MM.1S (cell line): ENCODE measurements around the gene PPOX.

Source experiments
- DNase-seq: peaks from one replicate; pipeline ENCODE4 v3.0.0-alpha.2; 2015
- H2AFZ ChIP-seq: fragments of 300-600 bp; sonication (generic); 2 replicates; pipeline ENCODE4 v1.6.0; 2016; ENCODE audit warnings: antibody characterized with exemption, low read length
- H3F3A ChIP-seq: fragments of 300-600 bp; sonication (generic); 2 replicates; pipeline ENCODE4 v1.6.1; 2016; ENCODE audit warnings: mild to moderate bottlenecking, antibody characterized with exemption, low read length, moderate library complexity, mixed read lengths; ENCODE audit not compliant: insufficient read depth
- H3K27ac ChIP-seq: fragments of 300-600 bp; sonication (generic); 2 replicates; pipeline ENCODE4 v1.5.1; 2016; ENCODE audit warnings: mild to moderate bottlenecking, low read length
- H3K27me3 ChIP-seq: fragments of 300-600 bp; sonication (generic); replicated peaks from 2 replicates; pipeline ENCODE4 v1.6.0; 2016; ENCODE audit warnings: low read length; ENCODE audit not compliant: insufficient read depth
- H3K36me3 ChIP-seq: fragments of 300-600 bp; sonication (generic); replicated peaks from 2 replicates; pipeline ENCODE4 v1.6.1; 2016; ENCODE audit warnings: mild to moderate bottlenecking, low read length, mixed read lengths; ENCODE audit not compliant: insufficient read depth
- H3K4me1 ChIP-seq: fragments of 300-600 bp; sonication (generic); 2 replicates; pipeline ENCODE4 v1.6.1; 2016; ENCODE audit warnings: low read length, mixed read lengths
- H3K4me2 ChIP-seq: fragments of 300-600 bp; sonication (generic); 2 replicates; pipeline ENCODE4 v1.6.0; 2016; ENCODE audit warnings: low read depth, low read length
- H3K4me3 ChIP-seq: fragments of 300-600 bp; sonication (generic); 2 replicates; pipeline ENCODE4 v1.5.1; 2016; ENCODE audit warnings: low read length, mixed read lengths
- H3K79me2 ChIP-seq: fragments of 300-600 bp; sonication (generic); 2 replicates; pipeline ENCODE4 v1.6.1; 2016; ENCODE audit warnings: mixed run types, low read length, mixed read lengths
- H3K9ac ChIP-seq: fragments of 300-600 bp; sonication (generic); 2 replicates; pipeline ENCODE4 v1.6.1; 2016; ENCODE audit warnings: low read length, mixed read lengths
- H3K9me2 ChIP-seq: fragments of 300-600 bp; sonication (generic); replicated peaks from 2 replicates; pipeline ENCODE4 v1.6.1; 2016; ENCODE audit warnings: mild to moderate bottlenecking, low read length, mixed read lengths; ENCODE audit not compliant: insufficient read depth
- H3K9me3 ChIP-seq: fragments of 300-600 bp; sonication (generic); replicated peaks from 2 replicates; pipeline ENCODE4 v1.6.1; 2016; ENCODE audit warnings: mild to moderate bottlenecking, low read length, mixed read lengths; ENCODE audit not compliant: insufficient read depth
- H4K20me1 ChIP-seq: fragments of 300-600 bp; sonication (generic); 2 replicates; pipeline ENCODE4 v1.6.1; 2016; ENCODE audit warnings: mild to moderate bottlenecking, low read length, moderate library complexity, mixed read lengths; ENCODE audit not compliant: insufficient read depth
- EZH2 ChIP-seq: fragments of 300-600 bp; sonication (generic); optimal IDR thresholded peaks from 2 replicates; pipeline ENCODE3; 2017; ENCODE audit warnings: low read depth, mild to moderate bottlenecking, antibody characterized with exemption, low read length, mixed read lengths
- EZH2phosphoT487 ChIP-seq: fragments of 300-600 bp; sonication (generic); IDR thresholded peaks from 2 replicates; pipeline ENCODE4 v1.6.1; 2018; ENCODE audit warnings: antibody characterized with exemption, low read length
- TF ChIP-seq, protein P1 (sequence below): fragments of 300-600 bp; sonication (generic); IDR thresholded peaks from 2 replicates; pipeline ENCODE4 v1.5.1; 2016; ENCODE audit warnings: antibody characterized with exemption, low read length, mixed read lengths

The PPOX gene

DNA sequence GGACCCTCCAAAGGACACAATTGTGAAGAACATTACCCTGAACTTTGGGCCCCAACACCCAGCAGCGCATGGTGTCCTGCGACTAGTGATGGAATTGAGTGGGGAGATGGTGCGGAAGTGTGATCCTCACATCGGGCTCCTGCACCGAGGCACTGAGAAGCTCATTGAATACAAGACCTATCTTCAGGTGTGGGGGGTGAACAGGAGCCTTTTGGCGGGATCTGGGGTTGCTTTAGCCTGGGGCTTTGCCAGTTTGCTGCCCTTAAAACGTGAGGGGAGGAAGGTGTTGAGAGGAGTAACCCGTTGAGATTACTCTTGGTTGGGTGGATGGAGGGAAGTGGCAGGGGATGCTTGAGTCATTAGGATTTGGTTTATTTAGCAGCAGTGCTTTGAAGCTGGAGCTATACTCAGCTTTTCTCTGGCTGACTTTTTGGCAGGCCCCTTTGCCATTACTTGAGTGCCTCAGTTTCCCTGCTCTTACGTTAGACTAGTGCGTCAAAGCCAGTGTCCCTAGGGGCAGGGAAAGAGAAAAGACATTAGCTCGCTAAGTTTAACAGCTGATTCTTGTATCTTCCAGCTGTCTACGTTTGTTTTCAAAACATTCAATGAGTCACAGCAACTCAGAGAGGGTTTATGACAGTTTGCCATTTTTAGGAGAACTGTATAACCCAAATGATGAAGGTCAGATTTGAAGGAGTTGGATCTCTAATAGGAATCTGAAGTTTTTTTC, 40.4 kb downstream of the PPOX start:
- no peak for TF ChIP-seq EZH2phosphoT487
- TF ChIP-seq EZH2 = no peak
- TF ChIP-seq, protein P1, sequence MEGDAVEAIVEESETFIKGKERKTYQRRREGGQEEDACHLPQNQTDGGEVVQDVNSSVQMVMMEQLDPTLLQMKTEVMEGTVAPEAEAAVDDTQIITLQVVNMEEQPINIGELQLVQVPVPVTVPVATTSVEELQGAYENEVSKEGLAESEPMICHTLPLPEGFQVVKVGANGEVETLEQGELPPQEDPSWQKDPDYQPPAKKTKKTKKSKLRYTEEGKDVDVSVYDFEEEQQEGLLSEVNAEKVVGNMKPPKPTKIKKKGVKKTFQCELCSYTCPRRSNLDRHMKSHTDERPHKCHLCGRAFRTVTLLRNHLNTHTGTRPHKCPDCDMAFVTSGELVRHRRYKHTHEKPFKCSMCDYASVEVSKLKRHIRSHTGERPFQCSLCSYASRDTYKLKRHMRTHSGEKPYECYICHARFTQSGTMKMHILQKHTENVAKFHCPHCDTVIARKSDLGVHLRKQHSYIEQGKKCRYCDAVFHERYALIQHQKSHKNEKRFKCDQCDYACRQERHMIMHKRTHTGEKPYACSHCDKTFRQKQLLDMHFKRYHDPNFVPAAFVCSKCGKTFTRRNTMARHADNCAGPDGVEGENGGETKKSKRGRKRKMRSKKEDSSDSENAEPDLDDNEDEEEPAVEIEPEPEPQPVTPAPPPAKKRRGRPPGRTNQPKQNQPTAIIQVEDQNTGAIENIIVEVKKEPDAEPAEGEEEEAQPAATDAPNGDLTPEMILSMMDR = no peak
- Histone ChIP-seq H3K79me2 (peaks cover 61% of the 10 kb centered on the region), H2AFZ (no peak overlapping the region), H3K36me3 (peaks cover 22% of the 10 kb centered on the region; the same call in 1 of the 2 replicates), H4K20me1 (no peaks in the 10 kb centered on the region), H3K27me3 (no peaks in the 10 kb centered on the region), H3K9me2 (no peaks in the 10 kb centered on the region), H3K9me3 (no peaks in the 10 kb centered on the region), H3K9ac (no peak overlapping the region), H3K27ac (no peak overlapping the region), H3F3A (peaks cover 3% of the 10 kb centered on the region; the same call in 1 of the 2 replicates), H3K4me1 (peaks cover 23% of the 10 kb centered on the region), H3K4me2 (no peak overlapping the region), H3K4me3 (no peak overlapping the region)
- no peak for DNase-seq

DNA sequence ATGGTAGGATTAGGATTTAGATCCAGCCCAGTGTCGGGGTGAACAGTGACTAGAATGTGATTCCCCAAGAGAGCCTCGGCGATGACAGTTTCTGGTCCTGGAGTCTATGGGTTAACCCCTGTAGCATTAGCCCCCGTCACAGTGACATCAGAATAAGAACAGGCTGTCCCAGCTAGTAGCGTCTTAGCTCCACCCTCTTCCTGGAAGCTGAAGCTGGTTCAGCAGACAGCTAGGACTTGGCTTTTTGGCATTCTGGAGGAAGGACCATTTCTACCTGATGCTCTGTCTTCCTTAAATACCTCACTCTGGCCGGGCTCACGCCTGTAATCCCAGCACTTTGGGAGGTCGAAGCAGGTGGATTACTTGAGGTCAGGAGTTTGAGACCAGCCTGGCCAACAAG, 40.9 kb downstream of the PPOX start:
- H3K9me2 ChIP-seq = no peaks in the 10 kb centered on the region
- no peaks in the 10 kb centered on the region for H4K20me1 ChIP-seq
- H3K4me2 ChIP-seq = no peak overlapping the region
- H3K4me1 ChIP-seq = peaks cover 21% of the 10 kb centered on the region
- H3K4me3 ChIP-seq = no peak overlapping the region
- H3K27ac ChIP-seq = no peak overlapping the region
- no peak overlapping the region for H2AFZ ChIP-seq
- peaks cover 58% of the 10 kb centered on the region for H3K79me2 ChIP-seq
- no peak for DNase-seq
- no peak for TF ChIP-seq EZH2
- TF ChIP-seq, protein P1 = no peak
- H3K9me3 ChIP-seq = no peaks in the 10 kb centered on the region
- peaks cover 3% of the 10 kb centered on the region; the same call in 1 of the 2 replicates for H3F3A ChIP-seq
- H3K36me3 ChIP-seq = peaks cover 23% of the 10 kb centered on the region; the same call in 1 of the 2 replicates
- H3K27me3 ChIP-seq = no peaks in the 10 kb centered on the region
- H3K9ac ChIP-seq = no peak overlapping the region

DNA sequence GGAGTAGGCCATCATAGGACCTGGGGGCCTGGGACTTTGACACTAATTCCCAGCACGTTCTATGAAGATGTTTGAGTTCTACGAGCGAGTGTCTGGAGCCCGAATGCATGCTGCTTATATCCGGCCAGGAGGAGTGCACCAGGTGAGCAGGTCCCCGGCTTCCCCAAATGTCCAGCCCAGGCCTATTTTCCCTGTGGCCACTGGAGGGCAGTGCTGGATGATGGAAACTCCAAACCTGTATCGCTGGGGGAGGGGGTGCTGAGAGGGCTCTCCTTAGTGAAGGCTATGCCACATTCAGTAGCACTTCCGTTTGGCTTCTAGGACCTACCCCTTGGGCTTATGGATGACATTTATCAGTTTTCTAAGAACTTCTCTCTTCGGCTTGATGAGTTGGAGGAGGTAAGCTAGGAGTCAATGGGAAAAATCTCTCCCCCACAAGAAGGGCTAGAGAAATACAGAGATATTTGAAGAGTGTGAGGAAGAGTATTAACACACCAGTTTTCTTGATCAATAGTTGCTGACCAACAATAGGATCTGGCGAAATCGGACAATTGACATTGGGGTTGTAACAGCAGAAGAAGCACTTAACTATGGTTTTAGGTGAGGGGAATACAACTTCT, 43.7 kb downstream of the PPOX start:
- Histone ChIP-seq H3K4me1 (peaks cover 12% of the 10 kb centered on the region), H2AFZ (no peak overlapping the region), H3K9me2 (no peaks in the 10 kb centered on the region), H3K4me3 (no peak overlapping the region), H3K27me3 (no peaks in the 10 kb centered on the region), H3K27ac (no peak overlapping the region; the same call in 1 of the 2 replicates), H3K36me3 (peaks cover 34% of the 10 kb centered on the region; the same call in 1 of the 2 replicates), H4K20me1 (no peaks in the 10 kb centered on the region), H3K9ac (no peak overlapping the region), H3K4me2 (peak overlapping the region; percentile 9; the same call in 1 of the 2 replicates), H3K79me2 (peaks cover 31% of the 10 kb centered on the region), H3F3A (0 out of 2 replicates have a peak, but pooled peaks cover 3% of the 10 kb centered on the region), H3K9me3 (no peaks in the 10 kb centered on the region)
- DNase-seq = peak; percentile 90
- TF ChIP-seq, protein P1 = peak; percentile 99
- TF ChIP-seq EZH2phosphoT487 (no peak), EZH2 (no peak)
